LNCAP (cell line): ENCODE results near the gene PRODH.

Experiments used
- TF ChIP-seq, protein P1 (sequence below): fragments of 450-650 bp; IDR thresholded peaks from 2 replicates; pipeline ENCODE4 v1.5.1; 2017; ENCODE audit warnings: mild to moderate bottlenecking

Gene PRODH

DNA sequence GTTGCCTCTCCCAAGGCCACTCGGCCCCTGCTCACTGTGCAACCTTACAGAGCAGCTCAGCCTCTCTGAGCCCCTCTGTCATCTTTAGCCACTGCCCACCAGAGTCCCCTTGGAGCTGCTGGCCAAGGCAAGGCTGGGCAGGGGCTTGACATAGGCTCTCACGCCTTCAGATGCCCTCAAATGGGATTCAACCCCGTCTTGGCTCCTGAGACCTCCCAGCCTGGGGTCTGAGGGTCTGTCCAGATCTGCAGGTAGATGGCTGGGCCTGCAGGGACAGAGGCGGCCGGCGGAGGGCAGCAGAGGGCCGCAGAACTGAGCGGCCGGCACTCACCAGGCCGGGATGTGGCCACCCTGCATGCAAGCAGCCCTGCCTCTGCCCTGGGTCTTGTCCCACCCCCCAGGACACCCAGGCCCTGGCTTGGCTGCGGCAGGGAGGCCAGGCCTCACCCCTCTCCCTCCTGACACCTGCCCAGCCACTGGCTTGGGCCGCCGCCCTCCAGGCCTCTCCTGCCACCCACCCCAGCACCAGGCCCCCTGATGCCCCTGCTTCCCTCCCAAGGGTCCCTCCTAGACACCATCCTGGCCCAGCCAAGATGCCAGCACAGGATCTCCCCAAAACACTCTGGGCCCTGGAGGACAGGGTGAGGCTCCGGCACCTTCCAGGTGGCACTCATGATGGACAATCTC, 18.4 kb upstream of the PRODH start:
- TF ChIP-seq, protein P1, sequence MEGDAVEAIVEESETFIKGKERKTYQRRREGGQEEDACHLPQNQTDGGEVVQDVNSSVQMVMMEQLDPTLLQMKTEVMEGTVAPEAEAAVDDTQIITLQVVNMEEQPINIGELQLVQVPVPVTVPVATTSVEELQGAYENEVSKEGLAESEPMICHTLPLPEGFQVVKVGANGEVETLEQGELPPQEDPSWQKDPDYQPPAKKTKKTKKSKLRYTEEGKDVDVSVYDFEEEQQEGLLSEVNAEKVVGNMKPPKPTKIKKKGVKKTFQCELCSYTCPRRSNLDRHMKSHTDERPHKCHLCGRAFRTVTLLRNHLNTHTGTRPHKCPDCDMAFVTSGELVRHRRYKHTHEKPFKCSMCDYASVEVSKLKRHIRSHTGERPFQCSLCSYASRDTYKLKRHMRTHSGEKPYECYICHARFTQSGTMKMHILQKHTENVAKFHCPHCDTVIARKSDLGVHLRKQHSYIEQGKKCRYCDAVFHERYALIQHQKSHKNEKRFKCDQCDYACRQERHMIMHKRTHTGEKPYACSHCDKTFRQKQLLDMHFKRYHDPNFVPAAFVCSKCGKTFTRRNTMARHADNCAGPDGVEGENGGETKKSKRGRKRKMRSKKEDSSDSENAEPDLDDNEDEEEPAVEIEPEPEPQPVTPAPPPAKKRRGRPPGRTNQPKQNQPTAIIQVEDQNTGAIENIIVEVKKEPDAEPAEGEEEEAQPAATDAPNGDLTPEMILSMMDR = peak; percentile 71

GRCh38 chr22:18952022-18952421, 15.9 kb upstream of the PRODH start:
- TF ChIP-seq, protein P1 = no peak

DNA sequence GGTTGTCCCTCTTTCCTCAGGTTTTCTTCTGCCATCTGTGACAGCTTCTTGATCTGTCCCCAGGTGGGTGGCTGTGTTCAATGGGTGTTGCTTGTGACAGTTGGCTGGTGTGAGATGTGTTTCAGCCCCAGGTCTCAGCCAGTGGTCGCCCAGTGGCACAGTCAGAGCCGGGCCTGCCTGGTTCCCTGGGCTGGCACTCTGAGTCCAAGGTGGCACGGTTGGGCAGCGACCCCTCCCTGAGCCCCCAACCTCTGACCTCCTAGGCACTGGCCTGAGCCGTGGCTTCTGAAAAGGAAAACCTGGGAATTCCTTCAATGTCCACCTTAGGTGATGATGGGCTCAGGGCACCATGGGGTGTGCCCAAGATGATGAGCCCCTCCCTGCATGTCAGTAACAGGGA, 14.0 kb upstream of the PRODH start:
- TF ChIP-seq, protein P1 = no peak

DNA sequence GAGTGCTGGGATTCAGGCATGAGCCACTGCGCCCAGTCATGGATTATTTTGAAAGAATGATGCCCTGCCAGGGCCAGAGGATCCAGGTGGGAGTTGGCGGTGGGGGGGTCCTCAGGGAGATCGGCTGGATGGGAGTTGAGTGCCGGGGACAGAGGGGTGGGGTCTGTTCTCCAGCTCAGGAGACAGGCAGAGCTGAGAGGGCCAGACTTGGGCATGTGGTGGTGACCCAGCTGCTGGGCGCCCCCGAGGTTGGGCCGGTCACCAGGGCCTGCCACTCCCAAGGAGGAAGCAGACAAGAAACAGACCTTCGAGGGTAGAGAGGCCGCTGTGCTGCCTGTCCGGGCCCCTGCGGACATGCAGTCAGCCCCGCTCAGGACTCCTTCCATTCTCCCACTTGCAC, 11.8 kb upstream of the PRODH start:
- TF ChIP-seq, protein P1 = no peak

DNA sequence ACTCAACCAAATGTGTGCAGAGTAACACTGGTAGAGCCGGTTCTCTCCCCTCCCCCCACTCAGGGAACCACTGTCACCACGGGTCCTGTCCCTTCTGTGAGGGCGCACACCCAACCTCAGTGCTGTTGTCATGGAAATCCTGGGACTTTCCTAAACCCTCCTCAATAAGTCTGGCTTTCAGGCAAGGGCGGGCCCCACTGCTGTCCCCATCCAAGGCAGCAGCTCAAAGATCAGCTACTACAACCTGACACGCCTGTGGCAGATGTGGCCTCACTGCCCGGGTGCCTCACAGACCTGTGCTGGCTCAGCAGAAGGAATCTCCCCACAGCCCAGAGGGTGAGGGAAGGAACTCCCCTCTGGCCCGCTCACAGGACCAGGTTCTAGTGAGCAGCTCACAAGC, 2.2 kb downstream of the PRODH start:
- TF ChIP-seq, protein P1 = no peak

- TF ChIP-seq, protein P1 = no peak
Observed at GRCh38 chr22:18931905-18932652, 4.0 kb downstream of the PRODH start.

GRCh38 chr22:18929459-18929858, 6.6 kb downstream of the PRODH start:
- TF ChIP-seq, protein P1 = no peak
